Activated CD4-positive, alpha-beta T cell treated with anti-CD3 and anti-CD28 coated beads, Interleukin-2, amount 50 U/mL, for 1 hour (primary cell): ENCODE data around the gene RNF187.
A peak's percentile ranks its signal among the peaks of the same experiment; 100 is the strongest.

ENCODE experiments used
- DNase-seq: peaks from one replicate; pipeline ENCODE4 v3.0.0-alpha.2; 2020

Gene RNF187

DNA sequence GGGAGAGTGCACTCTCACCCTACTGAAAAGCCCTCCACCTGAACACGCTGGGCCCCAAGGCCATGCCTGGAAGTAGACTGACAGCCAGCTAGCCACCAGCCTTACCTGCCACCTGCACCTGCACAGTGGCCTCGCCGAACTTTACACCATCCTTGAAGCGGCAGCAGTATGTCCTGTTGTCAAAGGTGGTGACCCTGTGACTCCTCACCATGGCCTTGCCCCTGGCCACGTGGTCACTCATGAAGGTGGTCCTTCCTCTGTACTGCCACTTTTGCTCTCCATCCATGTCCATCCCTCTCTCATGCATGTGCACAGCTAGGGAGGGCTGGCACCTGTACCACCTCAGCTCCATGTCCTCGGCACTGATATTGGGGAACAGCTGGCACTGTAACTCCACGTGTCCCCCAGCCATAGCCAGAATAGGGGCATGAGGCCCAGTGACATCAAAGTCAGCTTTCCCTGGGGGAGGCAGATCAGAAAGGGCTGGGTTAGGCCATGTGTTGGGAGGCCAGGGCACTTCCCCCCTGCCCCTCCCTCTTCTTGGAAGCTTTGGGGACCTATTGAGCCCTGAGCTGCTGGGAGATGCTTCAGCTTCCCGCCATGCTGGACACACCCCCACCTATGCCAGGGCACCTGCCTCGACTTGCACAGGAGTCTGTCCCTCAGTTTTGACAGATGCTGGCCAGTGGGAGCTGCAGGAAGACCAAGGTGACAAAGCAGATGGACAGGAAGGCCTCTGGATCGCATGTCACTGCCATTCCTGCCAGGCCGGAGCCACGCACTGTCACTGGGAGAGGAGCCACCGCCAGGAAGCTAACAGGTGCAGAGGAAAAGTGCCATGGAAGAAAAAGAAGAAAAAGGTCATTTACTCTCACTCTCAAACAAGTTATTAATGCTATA, 24.6 kb downstream of the RNF187 start:
- no peak for DNase-seq

- no peak for DNase-seq
Observed at GRCh38 chr1:228512781-228513198, 25.6 kb downstream of the RNF187 start.

DNA sequence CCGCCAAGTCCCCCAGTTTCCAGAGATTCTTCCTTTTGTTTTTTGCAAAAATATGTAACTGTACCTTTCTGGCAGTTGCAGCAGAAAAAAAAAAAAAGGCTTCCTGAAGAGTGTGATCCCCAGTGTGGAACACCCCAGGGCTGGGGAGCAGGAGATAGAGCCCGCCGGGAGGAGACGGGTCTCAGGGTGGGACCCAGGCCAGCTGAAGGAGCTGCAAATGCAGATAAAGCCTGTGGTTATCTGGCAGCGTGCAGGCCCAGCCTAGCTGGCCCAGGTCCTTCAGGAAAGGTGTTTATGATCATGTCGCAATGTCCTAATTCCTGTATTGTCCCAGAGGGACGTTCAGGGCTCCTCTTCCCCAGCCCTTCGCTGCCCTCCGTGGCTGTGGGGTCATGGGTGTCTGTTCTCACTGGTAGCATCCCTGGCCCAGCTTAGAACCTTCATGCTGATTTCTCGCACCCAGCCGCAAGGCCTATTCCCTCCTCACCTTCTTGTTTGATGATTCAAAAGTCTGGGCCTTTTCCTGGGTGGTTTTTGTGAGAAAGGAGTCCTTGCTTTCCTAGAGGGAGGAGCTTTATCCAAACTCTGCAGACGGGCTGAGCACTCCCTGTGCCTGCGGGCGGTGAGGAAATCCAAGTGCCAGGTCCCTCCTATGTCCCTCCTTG, 26.2 kb downstream of the RNF187 start:
- DNase-seq, result no peak

DNA sequence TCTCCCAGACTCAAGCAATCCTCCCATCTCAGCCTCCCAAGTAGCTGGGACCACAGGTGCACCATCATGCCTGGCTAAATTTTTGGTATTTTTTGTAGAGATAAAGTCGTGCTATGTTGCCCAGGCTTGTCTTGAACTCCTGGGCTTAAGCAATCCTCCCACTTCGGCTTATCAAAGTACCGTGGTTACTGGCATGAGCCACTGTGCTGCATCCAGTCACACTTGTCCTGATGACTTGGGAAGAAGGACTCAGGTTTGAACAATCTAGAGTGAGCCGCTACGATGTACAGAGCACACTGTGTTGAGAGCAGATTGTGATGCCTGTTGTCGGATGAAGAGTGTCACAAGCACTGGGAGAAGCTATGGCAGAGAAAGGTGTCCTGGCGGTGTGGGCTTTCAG, 27.2 kb downstream of the RNF187 start:
- DNase-seq, result no peak

GRCh38 chr1:228515200-228515834, 28.1 kb downstream of the RNF187 start:
- peak; percentile 27 for DNase-seq

GRCh38 chr1:228517655-228518054, 30.5 kb downstream of the RNF187 start:
- no peak for DNase-seq

- DNase-seq, result no peak
Observed at GRCh38 chr1:228527596-228527995, 40.4 kb downstream of the RNF187 start.

DNA sequence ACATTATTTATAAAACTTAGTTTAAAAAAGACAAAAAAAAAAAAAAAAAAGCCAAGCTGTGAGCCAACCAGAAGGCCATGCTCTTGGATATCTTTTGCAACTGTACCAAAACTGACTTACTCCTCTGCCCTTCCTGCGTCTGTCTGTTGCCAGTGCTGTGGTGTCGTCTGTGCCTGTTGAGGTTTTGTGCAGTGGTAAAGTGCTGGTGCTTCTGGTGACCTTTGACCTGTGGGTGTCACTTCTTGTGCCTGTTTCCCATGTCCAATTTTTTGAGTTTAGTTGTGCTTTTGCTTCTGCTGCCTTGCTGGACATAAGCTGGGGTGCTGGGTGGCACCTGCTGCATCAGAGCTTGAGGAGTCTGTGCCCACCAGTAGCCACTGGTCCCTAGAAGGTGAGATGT, 41.4 kb downstream of the RNF187 start:
- DNase-seq, result no peak

DNA sequence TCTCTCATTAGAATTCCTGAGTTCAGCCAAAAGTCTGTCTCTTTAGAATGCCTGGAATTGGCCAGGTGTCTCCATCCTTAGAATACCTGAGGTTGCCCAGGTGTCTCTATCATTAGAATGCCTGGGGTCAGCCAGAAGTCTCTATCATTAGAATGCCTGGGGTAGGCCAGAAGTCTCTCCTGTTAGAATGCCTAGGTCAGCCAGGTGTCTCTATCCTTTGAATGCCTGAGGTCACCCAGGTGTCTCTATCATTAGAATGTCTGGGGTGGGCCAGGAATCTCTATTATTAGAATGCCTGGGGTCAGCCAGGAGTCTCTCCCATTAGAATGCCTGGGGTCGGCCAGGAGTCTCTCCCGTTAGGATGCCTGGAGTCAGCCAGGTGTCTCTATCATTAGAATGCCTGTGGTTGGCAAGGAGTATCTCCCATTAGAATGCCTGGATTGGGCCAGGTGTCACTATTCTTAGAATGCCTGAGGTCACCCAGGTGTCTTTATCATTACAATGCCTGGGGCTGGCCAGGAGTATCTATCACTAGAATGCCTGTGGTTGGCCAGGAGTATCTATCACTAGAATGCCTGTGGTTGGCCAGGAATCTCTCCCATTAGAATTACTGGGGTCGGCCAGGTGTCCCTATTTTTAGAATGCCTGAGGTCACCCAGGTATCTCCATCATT, 43.0 kb downstream of the RNF187 start:
- DNase-seq, result no peak

DNA sequence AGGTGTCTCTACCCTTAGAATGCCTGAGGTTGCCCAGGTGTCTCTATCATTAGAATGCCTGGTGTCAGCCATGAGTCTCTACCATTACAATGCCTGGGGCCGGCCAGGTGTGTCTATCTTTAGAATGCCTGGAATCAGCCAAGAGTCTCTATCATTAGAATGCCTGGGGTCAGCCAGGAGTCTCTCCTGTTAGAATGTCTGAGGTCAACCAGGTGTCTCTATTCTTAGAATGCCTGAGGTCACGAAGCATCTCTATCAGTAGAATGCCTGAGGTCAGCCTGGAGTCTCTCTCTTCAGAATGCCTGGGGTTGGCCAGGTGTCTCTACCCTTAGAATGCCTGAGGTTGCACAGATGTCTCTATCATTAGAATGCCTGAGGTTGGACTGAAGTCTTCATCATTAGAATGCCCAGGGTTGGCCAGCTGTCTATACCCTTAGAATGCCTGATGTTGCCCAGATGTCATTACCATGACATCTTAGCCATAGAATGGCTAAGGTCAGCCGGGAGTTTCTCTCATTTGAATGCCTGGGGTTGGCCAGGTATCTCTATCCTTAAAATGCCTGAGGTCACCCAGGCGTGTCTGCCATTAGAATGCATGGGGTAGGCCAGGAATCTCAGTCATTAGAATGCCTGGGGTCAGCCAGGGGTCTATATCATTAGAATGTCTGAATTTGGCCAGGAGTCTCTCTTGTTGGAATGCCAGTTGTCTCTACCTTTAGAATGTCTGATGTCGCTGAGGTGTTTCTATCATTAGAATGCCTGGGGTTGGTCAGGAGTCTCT, 44.0 kb downstream of the RNF187 start:
- no peak for DNase-seq

GRCh38 chr1:228538831-228539230, 51.6 kb downstream of the RNF187 start:
- DNase-seq, result no peak

GRCh38 chr1:228540161-228540917, 53.2 kb downstream of the RNF187 start:
- no peak for DNase-seq

DNA sequence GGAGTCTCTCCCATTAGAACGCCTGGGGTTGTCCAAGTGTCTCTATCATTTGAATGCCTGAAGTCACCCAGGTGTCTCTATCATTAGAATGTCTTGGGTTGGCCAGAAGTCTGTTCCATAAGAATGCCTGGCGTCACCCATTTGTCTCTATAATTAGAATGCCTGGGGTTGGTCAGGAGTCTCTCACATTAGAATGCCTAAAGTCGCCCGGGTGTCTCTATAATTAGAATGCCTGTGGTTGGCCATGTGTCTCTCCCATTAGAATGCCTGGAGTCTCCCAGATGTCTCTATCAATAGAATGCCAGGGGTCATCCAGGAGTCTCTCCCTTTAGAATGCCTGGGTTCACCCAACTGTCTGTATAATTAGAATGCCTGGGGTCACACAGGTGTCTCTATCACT, 54.5 kb downstream of the RNF187 start:
- no peak for DNase-seq

DNA sequence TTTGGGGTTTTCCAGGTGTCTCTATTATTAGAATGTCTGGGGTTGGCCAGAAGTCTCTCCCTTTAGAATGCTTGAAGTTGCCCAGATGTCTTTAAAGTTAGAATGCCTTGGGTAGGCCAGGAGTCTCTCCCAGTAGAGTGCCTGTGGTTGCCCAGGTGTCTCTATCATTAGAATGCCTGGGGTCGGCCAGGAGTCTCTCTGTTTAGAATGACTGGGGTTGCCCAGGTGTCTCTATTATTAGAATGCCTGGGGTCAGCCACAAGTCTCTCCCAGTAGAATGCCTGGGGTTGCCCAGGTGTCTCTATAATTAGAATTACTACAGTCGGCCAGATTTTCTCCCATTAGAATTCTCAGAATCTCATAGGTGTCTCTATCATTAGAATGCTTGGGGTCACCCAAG, 55.2 kb downstream of the RNF187 start:
- no peak for DNase-seq

GRCh38 chr1:228542981-228543380, 55.8 kb downstream of the RNF187 start:
- DNase-seq, result no peak

DNA sequence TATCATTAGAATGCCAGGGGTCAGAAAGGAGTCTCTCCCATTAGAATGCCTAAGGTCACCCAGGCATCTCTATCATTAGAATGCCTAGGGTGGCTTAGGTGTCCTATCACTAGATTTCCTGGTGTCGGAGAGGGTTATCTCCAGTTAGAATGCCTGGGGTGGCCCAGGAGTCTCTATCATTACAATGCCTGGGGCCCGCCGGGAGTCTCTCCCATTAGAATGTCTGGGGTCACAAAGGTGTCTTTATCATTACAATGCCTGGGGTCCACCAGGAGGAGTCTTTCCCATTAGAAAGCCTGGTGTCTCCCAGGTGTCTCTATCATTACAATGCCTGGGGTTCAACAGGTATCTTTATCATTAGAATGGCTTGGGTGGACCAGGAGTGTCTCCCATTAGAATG, 56.2 kb downstream of the RNF187 start:
- DNase-seq, result no peak

DNA sequence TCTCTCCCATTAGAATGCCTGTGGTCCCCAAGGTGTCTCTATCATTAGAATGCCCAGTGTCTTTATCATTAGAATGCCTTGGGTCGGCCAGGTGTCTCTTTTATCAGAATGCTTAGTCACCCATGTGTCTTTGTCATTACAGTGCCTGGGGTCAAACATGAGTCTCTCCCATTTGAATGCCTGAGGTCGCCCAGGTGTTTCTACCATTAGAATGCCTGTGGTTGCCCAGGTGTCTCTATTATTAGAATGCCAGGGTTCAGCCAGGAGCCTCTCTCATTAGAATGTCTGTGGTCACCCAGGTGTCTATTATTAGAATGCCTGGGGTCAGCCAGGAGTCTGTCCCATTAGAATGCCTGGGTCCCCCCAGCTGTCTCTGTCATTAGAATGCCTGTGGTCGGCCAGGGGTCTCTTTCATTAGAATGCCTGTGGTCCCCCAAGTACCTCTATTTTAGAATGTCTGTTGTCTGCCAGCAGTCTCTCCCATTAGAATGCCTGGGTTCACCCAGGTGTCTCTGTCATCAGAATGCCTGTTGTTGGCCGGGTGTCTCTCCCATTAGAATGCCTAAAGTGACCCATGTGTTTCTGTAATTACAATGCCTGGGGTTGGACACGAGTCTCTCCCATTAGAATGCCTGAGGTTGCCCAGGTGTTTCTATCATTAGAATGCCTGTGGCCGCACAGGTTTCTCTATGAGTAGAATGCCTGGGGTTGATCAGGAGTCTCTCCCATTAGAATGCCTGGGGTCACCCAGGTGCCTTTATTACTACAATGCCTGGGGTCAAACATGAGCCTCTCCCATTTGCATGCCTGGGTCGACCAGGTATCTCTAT, 57.1 kb downstream of the RNF187 start:
- no peak for DNase-seq

DNA sequence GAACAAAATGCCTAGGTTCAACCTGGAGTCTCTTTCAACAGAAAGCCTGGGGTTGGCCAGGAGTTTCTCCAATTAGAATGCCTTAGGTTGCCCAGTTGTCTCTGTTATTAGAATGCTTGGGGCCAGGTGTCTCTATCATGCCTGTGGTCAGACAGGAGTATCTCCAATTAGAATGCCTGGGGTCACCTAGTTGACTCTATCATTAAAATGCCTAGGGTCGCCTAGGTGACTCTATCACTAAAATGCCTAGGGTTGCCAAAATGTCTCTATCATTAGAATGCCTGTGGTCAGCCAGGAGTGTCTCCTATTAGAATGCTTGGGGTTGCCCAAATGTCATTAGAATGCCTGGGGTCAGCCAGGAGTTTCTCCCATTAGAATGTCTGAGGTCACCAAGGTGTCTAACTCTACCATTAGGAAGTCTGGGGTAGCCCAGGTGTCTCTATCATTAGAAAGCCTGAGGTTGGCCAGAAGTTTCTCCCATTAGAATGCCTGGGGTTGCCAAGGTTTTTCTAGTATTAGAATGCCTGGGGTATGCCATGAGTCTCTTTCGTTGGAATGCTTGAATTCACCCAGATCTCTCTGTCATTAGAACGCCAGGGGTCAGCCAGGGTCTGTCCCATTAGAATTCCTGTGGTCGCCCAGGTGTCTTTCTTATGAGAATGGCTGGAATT, 57.9 kb downstream of the RNF187 start:
- no peak for DNase-seq
